GM12878 (cell line): ENCODE results near the gene LCP1. TPM values are rescaled to one million over a fixed set of nuclear protein-coding genes. Genes with fewer than 3 reads are reported as not detected.

Experiments used
- ATAC-seq: fragments of 200-7000 bp; cut with Tn5 transposase; 3 replicates; pipeline ENCODE4 v1.9.1; 2020; ENCODE audit warnings: mild to moderate bottlenecking, moderate library complexity
- BruUV-seq: library from RNA; stranded (reverse); fragments of 400-500 nt; replicated peaks from 2 replicates; lab custom pipeline; 2021; lab: Mats Ljungman, UMichigan
- CTCF ChIA-PET: fragments of 300-600 bp; sonication (Branson Sonifier 250); formaldehyde crosslinking; extraction: SDS; loops from one replicate; lab custom pipeline; 2021; ENCODE audit warnings: inconsistent platforms; lab: Yijun Ruan, JAX
- POLR2A ChIA-PET: fragments of 350-600 bp; formaldehyde crosslinking; extraction: SDS; loops from one replicate; lab custom pipeline; 2021; ENCODE audit warnings: inconsistent platforms; lab: Charles Lee
- RAD21 ChIA-PET: fragments of 300-600 bp; sonication (Branson Sonifier 250); formaldehyde crosslinking; loops from one replicate; lab custom pipeline; 2023; ENCODE audit warnings: antibody characterized with exemption; ENCODE audit not compliant: unreplicated experiment; lab: Charles Lee
- SMC1A ChIA-PET: fragments of 300-600 bp; sonication (Branson Sonifier 250); formaldehyde crosslinking; loops from one replicate; lab custom pipeline; 2023; ENCODE audit not compliant: unreplicated experiment, uncharacterized antibody; lab: Charles Lee
- DNase-seq: peaks from one replicate; pipeline ENCODE4 v3.0.0-alpha.2; 2011; ENCODE audit warnings: low read depth, low spot score
- FAIRE-seq: peaks from 3 replicates; lab custom pipeline; 2011; peaks lifted over from hg19 to GRCh38; lab: Jason Lieb, UNC
- H2AFZ ChIP-seq: 2 replicates; pipeline ENCODE4 v1.6.0; 2011; ENCODE audit warnings: low read depth, low read length, control low read depth; ENCODE audit not compliant: control insufficient read depth
- H3K27ac ChIP-seq: 2 replicates; pipeline ENCODE4 v1.5.1; 2011; ENCODE audit warnings: control low read depth; ENCODE audit not compliant: control insufficient read depth, insufficient read depth
- H3K27me3 ChIP-seq, 2 experiments: replicated peaks in 1 of 2; 2 replicates each; pipeline versions ENCODE4 v1.6.0 to v1.6.1; 2011; ENCODE audit warnings: low read length in 1 of 2; ENCODE audit not compliant: control insufficient read depth in 2 of 2, insufficient read depth in 2 of 2
- H3K36me3 ChIP-seq, 2 experiments: 2 replicates each; pipeline ENCODE4 v1.5.1; 2011; ENCODE audit warnings: low read length in 1 of 2; ENCODE audit not compliant: control insufficient read depth in 2 of 2, insufficient read depth in 2 of 2
- H3K4me1 ChIP-seq: 2 replicates; pipeline ENCODE4 v1.6.1; 2011; ENCODE audit warnings: mild to moderate bottlenecking, low read length, moderate library complexity, mixed read lengths; ENCODE audit not compliant: control insufficient read depth, insufficient read depth
- H3K4me2 ChIP-seq: 2 replicates; pipeline ENCODE4 v1.6.0; 2011; ENCODE audit warnings: control low read depth; ENCODE audit not compliant: control insufficient read depth, insufficient read depth
- H3K4me3 ChIP-seq: fragments of 200-600 bp; sonication (generic); 2 replicates; pipeline ENCODE4 v1.5.1; 2016
- H3K79me2 ChIP-seq: 2 replicates; pipeline ENCODE4 v1.6.0; 2011; ENCODE audit warnings: low read length; ENCODE audit not compliant: control insufficient read depth, insufficient read depth
- H3K9ac ChIP-seq: 2 replicates; pipeline ENCODE4 v1.8.0; 2011; ENCODE audit warnings: low read length, control low read depth, mixed read lengths; ENCODE audit not compliant: control insufficient read depth, insufficient read depth
- H3K9me3 ChIP-seq: replicated peaks from 3 replicates; pipeline ENCODE4 v1.5.1; 2011; ENCODE audit warnings: mild to moderate bottlenecking, low read length; ENCODE audit not compliant: control insufficient read depth, insufficient read depth
- H4K20me1 ChIP-seq: 2 replicates; pipeline ENCODE4 v1.6.0; 2011; ENCODE audit not compliant: control insufficient read depth, insufficient read depth
- ELK1 ChIP-seq: IDR thresholded peaks from 2 replicates; pipeline ENCODE4 v1.6.1; 2012; ENCODE audit warnings: low read depth, low read length, improper control_type of control experiment
- IKZF1 ChIP-seq: fragments of 450-650 bp; conservative IDR thresholded peaks from 2 replicates; pipeline ENCODE4 v1.6.1; 2017; ENCODE audit warnings: antibody characterized with exemption, mild to moderate bottlenecking
- NBN ChIP-seq: fragments of 450-650 bp; IDR thresholded peaks from 2 replicates; pipeline ENCODE4 v1.6.1; 2016
- POU2F2 ChIP-seq: IDR thresholded peaks from 3 replicates; pipeline ENCODE4 v1.6.1; 2011; ENCODE audit warnings: low read depth, mild to moderate bottlenecking, low read length, borderline replicate concordance
- SIN3A ChIP-seq: IDR thresholded peaks from 2 replicates; pipeline ENCODE4 v1.6.1; 2012; ENCODE audit warnings: low read depth, low read length, improper control_type of control experiment
- SMAD5 ChIP-seq: IDR thresholded peaks from 2 replicates; pipeline ENCODE4 v1.6.1; 2016; ENCODE audit warnings: antibody characterized with exemption, low read depth
- SREBF2 ChIP-seq: IDR thresholded peaks from 2 replicates; pipeline ENCODE4 v1.6.1; 2012; ENCODE audit warnings: mild to moderate bottlenecking, low read length
- WGBS: methylation state at CpG from one replicate; pipeline ENCODE4 v1.1.6; 2016; ENCODE audit warnings: low lambda C conversion rate; ENCODE audit not compliant: insufficient replicate concordance, insufficient coverage; ENCODE audit errors: missing lambda C conversion rate; 5-methylcytosine and 5-hydroxymethylcytosine counted together
- in situ Hi-C: fragments of 300-500 bp; cut with MboI; formaldehyde crosslinking; loops from 9 replicates; pipeline ENCODE4 v1.14.3; 2018; ENCODE audit warnings: mixed read lengths
- intact Hi-C: fragments of 100-400 bp; cut with micrococcal nuclease; formaldehyde crosslinking; loops from one replicate; pipeline ENCODE4 v1.14.2; 2022; ENCODE audit not compliant: unreplicated experiment
- polyA plus RNA-seq, 11 experiments: library from polyadenylated mRNA; depleted of rRNA in 4 of 11; unstranded in 6 of 11; stranded (reverse) in 5 of 11; fragments of >200 nt; fragmentation: Nextera tagmentation in 4 of 11; fragmentation: Illumina TruSeq in 1 of 11; extraction: Ambion mirVana in 4 of 11; extraction: Trizol in 1 of 11; gene quantifications; 1 replicate in 1 of 11; 2 replicates in 10 of 11; pipeline versions ENCODE4 v1.2.1 to v1.2.3, GENCODE V29; 2011 to 2016; ENCODE audit warnings: inconsistent platforms in 2 of 11, missing spikeins in 2 of 11, low read depth in 1 of 11
- total RNA-seq, 4 experiments: library from RNA; depleted of rRNA in 3 of 4; stranded (reverse); fragments of >200 nt in 3 of 4; fragmentation: Illumina TruSeq in 1 of 4; extraction: Trizol in 1 of 4; gene quantifications; 2 replicates each; pipeline versions ENCODE4 v1.2.1 to v1.2.3, GENCODE V29; 2013 to 2021
- TF ChIP-seq, protein P1 (sequence below): IDR thresholded peaks from 2 replicates; pipeline ENCODE4 v1.6.1; 2012; ENCODE audit warnings: low read depth, low read length, improper control_type of control experiment
- TF ChIP-seq, protein P2 (sequence below): IDR thresholded peaks from 2 replicates; pipeline ENCODE4 v1.6.1; 2012; ENCODE audit warnings: low read length, inconsistent platforms

Gene LCP1
- total and polyA plus RNA-seq, 10 of the 15 experiments (the other 5 are each of a cell fraction or from before 2014, with no cell fraction given) = 775 to 2,201 (median 1,556) TPM

GRCh38 chr13:46088821-46089562 lies 93.0 kb downstream of the LCP1 start:
- DNase-seq (no peak), ATAC-seq (no peak), FAIRE-seq (no peak)
- H2AFZ ChIP-seq = no peak overlapping the region
- no TSS peak for BruUV-seq
- no peak overlapping the region for H3K9ac ChIP-seq
- H3K4me2 ChIP-seq = no peak overlapping the region
- ChIA-PET POLR2A (no interaction called here), RAD21 (interaction anchor here (1.0 kb wide), 1 partner anchor 10 kb away, joined by 3 read pairs; no protein-coding TSS in a partner anchor), CTCF (no interaction called here), SMC1A (interaction anchor here (1.6 kb wide), 1 partner anchor 38 kb away, joined by 3 read pairs; no protein-coding TSS in a partner anchor)
- in situ Hi-C loops (no loop called here), intact Hi-C loops (no loop called here)
- TF ChIP-seq, protein P1, sequence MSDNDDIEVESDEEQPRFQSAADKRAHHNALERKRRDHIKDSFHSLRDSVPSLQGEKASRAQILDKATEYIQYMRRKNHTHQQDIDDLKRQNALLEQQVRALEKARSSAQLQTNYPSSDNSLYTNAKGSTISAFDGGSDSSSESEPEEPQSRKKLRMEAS = no peak
- TF ChIP-seq SMAD5 = no peak
- TF ChIP-seq ELK1 = no peak
- no peak for TF ChIP-seq SIN3A
- no peak for TF ChIP-seq SREBF2
- no peak for TF ChIP-seq POU2F2
- no peak for TF ChIP-seq IKZF1
- TF ChIP-seq, protein P2, sequence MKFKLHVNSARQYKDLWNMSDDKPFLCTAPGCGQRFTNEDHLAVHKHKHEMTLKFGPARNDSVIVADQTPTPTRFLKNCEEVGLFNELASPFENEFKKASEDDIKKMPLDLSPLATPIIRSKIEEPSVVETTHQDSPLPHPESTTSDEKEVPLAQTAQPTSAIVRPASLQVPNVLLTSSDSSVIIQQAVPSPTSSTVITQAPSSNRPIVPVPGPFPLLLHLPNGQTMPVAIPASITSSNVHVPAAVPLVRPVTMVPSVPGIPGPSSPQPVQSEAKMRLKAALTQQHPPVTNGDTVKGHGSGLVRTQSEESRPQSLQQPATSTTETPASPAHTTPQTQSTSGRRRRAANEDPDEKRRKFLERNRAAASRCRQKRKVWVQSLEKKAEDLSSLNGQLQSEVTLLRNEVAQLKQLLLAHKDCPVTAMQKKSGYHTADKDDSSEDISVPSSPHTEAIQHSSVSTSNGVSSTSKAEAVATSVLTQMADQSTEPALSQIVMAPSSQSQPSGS = no peak
- no peak for TF ChIP-seq NBN
- H3K79me2 ChIP-seq = no peaks in the 10 kb centered on the region
- H4K20me1 ChIP-seq = no peaks in the 10 kb centered on the region
- 68% methylated on average over 5 of the region's 5 CpGs for WGBS
- no peaks in the 10 kb centered on the region for H3K36me3 ChIP-seq
- no peak overlapping the region for H3K4me3 ChIP-seq
- no peaks in the 10 kb centered on the region for H3K4me1 ChIP-seq
- H3K27me3 ChIP-seq = no peaks in the 10 kb centered on the region
- H3K27ac ChIP-seq = no peak overlapping the region
- no peaks in the 10 kb centered on the region for H3K9me3 ChIP-seq
